ENCODE data around the gene CIAO2A.
"Not testable (repeated sequence)": the region's sequence is repeated elsewhere in the genome, so short reads cannot be mapped to it uniquely, and the experiment has no call there.

The CIAO2A gene

DNA sequence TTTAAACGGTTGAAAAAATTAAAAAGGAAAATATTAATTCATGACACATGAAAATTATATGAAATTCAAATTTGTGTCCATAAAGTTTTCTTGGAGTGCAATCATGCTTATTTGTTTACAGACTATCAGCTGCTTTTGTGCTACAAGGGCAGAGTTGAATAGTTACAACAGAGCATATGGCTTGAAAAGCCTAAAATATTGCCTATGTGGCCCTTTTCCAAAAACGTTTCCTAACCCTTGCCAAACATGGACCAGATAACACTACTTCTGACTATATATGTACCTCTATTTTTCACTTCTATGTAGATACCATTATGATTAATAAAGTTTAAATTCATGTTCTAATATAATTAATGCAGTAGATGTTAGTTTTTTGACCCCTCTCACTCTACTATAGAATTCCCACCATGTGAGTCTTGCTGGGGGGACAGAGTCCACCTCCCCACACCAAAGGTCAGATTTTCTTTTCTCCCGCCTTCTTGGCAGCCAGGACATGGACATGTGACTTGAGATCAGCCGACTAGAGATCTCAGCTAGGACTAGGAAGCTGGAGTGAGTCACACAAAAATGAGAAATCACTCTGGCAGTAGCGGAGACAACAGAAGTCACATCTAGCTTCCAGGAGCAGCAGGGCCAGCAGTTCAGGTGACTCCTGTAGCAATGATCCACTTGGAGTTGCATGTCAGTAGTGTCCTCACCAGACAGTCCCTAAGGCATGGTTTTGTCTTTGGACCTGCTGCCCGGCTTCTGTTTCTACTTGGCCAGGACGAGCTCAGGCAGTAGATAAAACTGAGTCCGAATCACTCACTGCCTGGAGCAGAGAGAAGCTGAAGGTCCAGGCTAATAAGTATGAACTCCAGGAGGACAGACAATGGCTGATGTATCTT is 22.4 kb downstream of the CIAO2A start:
- no peak for DNase-seq

DNA sequence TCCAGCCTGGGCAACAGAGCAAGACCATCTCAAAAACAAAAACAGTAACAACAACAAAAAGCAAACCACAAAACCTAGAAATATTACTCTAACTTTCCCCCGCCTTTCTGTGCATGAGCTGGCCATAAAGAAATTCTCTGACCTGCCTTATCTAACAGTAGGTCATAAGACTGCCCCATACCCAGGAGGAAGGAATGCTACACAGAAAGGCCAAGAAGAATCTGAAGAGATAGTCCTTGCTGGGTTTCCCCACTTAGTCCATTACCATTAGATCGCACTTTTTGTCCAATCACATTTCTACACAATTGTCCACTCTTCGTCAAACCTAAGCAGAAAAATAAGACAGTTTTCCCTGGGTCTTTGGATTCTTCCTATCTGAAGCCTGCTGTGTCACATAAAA is 23.5 kb downstream of the CIAO2A start:
- DNase-seq: no peak

- no peak for DNase-seq
Observed at GRCh38 chr15:64068133-64068532, 25.5 kb downstream of the CIAO2A start.

DNA sequence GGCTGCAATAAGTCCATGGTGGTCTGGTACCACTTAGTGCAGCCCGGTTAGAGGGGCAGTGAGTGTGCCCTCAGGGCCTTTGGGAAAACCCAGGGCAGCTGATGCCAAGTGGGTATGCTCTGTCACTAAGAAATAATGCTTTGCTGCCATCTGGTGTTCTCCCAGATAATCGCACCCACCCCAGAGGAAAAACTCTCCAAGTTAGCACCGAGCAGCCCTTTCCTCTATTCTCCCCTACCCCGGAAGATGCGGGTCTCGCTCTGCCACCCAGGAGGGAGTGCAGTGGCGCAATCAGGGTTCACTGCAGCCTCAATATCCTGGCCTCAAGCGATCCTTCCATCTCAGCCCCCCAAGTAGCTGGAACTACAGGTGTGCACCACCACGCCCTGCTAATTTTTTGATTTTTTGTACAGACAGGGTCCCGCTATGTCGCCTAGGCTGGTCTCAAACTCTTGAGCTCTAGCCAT is 26.0 kb downstream of the CIAO2A start:
- DNase-seq: peak; percentile 41 to 86

GRCh38 chr15:64066451-64066850 is 27.2 kb downstream of the CIAO2A start:
- DNase-seq: no peak

DNA sequence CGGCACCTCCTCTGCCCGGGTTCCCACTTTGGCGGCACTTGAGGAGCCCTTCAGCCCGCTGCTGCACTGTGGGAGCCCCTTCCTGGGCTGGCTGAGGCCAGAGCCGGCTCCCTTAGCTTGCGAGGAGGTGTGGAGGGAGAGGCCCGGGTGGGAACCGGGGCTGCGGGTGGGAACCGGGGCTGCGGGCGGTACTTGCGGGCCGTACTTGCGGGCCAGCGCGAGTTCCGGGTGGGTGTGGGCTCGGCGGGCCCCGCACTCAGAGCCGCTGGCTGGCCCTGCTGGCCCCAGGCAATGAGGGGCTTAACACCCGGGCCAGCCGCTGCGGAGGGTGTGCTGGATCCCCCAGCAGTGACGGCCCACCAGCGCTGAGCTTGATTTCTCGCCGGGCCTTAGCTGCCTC is 32.9 kb downstream of the CIAO2A start:
- DNase-seq: no peak

GRCh38 chr15:64059104-64059503 is 34.5 kb downstream of the CIAO2A start:
- not testable (repeated sequence) for DNase-seq

GRCh38 chr15:64058279-64058678 is 35.4 kb downstream of the CIAO2A start:
- DNase-seq: no peak

- DNase-seq: not testable (repeated sequence)
Observed at GRCh38 chr15:64053674-64054073, 40.0 kb downstream of the CIAO2A start.

GRCh38 chr15:64052925-64053491 is 40.6 kb downstream of the CIAO2A start:
- peak in 1 of 2 experiments; percentile 14 for DNase-seq

- DNase-seq: no peak
Observed at GRCh38 chr15:64051407-64052259, 42.0 kb downstream of the CIAO2A start.

- DNase-seq: no peak
Observed at GRCh38 chr15:64051093-64051402, 42.6 kb downstream of the CIAO2A start.

DNA sequence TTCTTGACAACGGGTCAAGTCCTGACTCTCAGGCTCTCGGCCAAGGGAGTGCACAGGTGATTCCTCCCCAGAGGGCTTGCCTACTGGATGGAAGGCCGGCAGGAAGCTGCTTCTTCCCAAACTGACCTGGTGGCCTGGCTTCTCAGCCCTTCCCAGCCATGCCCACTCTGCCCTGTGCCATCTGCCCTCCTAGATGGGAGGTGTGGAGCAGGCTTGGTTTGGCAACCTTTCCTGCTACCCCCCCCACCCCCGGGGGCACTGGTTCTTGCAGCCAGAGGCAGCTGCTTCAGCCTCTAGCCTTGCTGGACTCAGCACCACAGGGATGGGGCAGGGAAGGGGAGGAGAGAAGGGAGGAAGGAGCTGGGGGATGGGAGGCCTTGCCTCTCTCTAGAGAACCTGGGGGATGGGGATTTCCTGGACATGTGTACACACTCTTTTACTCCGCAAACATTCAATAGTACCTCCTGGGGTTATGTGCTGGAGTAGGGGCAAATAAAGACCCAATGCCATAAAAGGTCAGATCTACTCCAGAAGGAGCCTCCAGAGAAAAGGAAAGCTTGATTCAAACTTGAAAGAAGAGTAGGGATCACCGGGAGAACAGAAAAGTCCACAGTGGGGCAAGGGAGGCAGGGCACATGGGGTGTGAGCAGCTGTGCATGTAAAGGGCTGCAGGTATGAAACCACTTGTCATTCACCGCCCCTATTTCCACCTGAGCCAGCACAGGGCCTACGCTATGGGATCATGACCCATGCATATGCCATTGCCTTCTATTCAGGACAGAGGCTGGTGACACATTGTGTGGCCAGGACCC is 43.2 kb downstream of the CIAO2A start:
- DNase-seq: peak in 1 of 2 experiments; percentile 11

DNA sequence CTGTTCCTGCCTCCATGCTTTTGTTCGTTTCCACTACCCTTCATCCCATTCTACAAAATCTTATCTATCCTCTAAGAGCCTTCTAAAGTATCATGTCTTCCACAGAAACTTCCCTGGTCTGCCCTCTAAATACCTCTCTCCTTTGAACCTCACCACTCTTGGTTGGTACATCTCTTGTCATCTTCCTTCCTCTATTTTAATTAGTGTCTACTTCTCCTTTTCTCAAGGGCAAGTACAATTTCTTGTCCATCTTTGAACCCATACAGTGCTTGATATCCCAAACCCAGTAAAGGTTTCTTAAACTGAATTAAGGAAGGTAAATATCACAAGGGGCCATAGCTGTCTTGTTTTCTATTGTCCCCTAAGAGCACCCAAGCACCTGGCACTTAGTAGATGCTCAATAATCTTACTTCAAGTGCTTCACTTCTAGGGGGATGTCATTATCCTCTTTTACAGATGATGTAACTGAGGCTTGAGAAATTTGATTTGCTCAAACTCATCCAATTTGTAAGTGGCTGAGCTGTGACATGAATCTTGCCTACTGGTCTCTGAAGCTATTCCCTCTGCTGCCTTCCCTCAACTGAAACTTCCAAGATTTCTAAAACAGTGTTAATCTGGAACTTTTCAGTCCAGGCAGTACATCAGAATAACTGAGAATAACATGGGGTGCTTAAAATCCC is 44.7 kb downstream of the CIAO2A start:
- DNase-seq: no peak

GRCh38 chr15:64046421-64047153 is 47.1 kb downstream of the CIAO2A start, which contains the start of gene DAPK2:
DAPK2 (minus strand) TSS chr15:64046485; CDS start chr15:64040261, 6,224 bp downstream.
- DNase-seq: peak; percentile 24 to 87

DNA sequence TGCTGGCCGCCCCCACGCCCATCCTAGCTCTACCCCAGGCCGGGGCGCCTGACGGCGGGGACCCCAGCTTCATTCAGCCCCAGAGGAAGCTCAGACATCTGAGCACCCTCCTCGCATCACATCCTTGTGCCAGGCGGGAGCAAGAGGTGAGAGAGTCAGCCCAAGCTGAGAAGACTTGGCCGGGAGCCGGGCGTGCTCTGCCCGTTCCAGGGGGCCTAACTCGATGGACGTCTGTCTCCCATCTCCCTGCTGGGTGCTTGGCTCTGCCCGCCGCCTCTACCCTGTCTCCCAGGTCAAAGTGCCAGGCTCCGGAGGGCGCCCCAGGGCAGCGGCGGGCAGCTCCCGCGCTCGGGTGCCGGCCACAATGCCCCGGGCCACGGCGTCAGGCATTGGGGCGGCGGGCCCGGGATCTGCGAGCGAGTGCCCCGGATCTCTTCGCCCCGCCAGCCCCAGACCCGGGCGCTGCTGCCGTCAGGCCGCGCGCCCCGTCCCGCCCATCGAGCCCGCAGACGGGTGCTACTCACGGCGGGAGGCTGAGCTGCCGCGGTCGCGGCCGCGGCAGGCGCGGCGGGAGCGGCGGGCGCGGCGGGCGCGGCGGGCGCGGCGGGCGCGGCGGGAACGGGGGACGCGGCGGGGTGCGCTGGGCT is 47.7 kb downstream of the CIAO2A start:
- DNase-seq: peak in 1 of 2 experiments; percentile 69

GRCh38 chr15:64045101-64045435 is 48.6 kb downstream of the CIAO2A start:
- DNase-seq: no peak

GRCh38 chr15:64044300-64045100 is 49.1 kb downstream of the CIAO2A start:
- DNase-seq: no peak

DNA sequence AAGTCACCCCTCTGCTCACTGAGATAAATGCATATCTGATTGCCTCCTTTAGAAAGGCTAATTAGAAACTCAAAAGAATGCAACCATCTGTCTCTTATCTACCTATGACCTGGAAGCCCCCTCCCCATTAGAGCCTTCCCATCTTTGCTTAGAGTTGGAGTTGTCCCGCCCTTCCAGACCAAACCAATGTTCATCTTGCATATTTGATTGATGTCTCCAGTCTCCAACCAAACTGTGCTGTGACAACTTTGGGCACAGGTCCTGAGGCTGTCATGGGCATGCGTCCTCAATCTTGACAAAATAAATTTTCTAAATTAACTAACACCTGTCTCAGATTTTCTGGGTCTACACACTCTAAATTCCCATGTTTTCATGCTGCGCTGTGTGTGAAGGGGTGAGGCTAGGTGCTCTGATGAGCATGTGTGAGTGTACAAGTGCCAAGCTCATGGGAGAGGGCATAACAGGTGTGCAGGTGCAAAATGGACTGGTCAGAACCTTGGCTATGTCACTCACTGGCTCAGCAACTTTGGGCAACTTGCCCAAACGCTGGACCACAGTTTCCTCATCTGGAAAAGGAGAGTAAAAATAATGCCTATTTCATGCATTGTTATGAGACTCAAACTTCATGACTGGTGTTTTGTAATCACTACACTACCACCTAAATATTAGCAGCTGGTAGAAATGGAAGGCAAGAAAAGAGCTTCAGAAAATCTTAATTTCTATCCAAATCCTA is 54.6 kb downstream of the CIAO2A start:
- DNase-seq: no peak

All from NCI-H526 (cell line).